HEK293T (cell line): ENCODE results near the gene PITPNC1.
"Not testable (repeated sequence)": the region's sequence is repeated elsewhere in the genome, so short reads cannot be mapped to it uniquely, and the experiment has no call there.

Experiments
- ELF4 ChIP-seq: fragments of 450-650 bp; IDR thresholded peaks from 2 replicates; pipeline ENCODE4 v1.6.1; 2017; ENCODE audit warnings: antibody characterized with exemption
- PKNOX1 ChIP-seq: fragments of 450-650 bp; IDR thresholded peaks from 2 replicates; pipeline ENCODE4 v1.6.1; 2016
- SP1 ChIP-seq: fragments of 450-650 bp; IDR thresholded peaks from 2 replicates; pipeline ENCODE4 v1.6.1; 2017
- SUZ12 ChIP-seq: fragments of 450-650 bp; IDR thresholded peaks from 2 replicates; pipeline ENCODE4 v1.6.1; 2016; ENCODE audit warnings: mild to moderate bottlenecking

- not testable (repeated sequence) for TF ChIP-seq ELF4, SP1, PKNOX1, SUZ12
Measured at GRCh38 chr17:67408455-67408830, 31.4 kb downstream of the PITPNC1 start.
